ENCODE data around the gene CTNNBIP1. TPM values are rescaled to one million over a fixed set of nuclear protein-coding genes. Genes with fewer than 3 reads are reported as not detected.

The CTNNBIP1 gene
- total RNA-seq, 2 donors from 2014 or later, result 65.0 to 69.5 TPM

DNA sequence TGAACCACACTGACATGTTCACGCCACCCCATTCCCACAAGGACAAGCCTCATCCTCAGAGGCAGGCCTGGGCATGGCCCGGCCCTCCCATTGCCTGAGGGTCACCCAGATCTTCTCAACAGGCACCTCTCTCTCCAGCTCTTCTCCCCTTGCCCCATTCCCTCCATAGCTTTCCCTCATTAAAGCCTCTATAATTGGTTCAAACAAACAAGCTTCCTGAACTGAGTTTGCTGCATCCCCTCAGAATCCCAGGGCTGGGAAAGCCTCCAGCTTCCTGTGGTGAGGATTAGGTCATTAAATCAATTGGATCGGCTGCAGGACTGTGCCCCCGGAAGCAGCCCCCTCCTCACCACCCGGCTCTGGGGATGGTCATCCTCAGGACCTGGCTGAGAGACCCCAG lies 18.9 kb downstream of the CTNNBIP1 start:
- Histone ChIP-seq H3K9me3 (ENCODE audit: control insufficient read depth, low read length) (no peaks in the 10 kb centered on the region), H3K4me1 (ENCODE audit: control insufficient read depth, insufficient read depth, low read length) (peaks cover 11% of the 10 kb centered on the region), H3K36me3 (ENCODE audit: control insufficient read depth, insufficient read depth, low read length) (no peaks in the 10 kb centered on the region), H3K9ac (ENCODE audit: extremely low read depth, low read length, poor library complexity, severe bottlenecking) (no peak overlapping the region), H3K27ac (ENCODE audit: low read depth, low read length) (peak overlapping the region; percentile 55), H3K27me3 (ENCODE audit: control insufficient read depth, insufficient read depth, low read length, poor library complexity, severe bottlenecking) (no peaks in the 10 kb centered on the region), H3K4me3 (ENCODE audit: low read length) (no peak overlapping the region)
- H3K36me3 Mint-ChIP-seq (ENCODE audit: low read depth), result peaks cover 7% of the 10 kb centered on the region
- no peak overlapping the region for H3K4me3 Mint-ChIP-seq
- H3K27me3 Mint-ChIP-seq (ENCODE audit: insufficient read depth), result no peaks in the 10 kb centered on the region
- H3K27ac Mint-ChIP-seq, result no peak overlapping the region
- TF ChIP-seq, protein P1, sequence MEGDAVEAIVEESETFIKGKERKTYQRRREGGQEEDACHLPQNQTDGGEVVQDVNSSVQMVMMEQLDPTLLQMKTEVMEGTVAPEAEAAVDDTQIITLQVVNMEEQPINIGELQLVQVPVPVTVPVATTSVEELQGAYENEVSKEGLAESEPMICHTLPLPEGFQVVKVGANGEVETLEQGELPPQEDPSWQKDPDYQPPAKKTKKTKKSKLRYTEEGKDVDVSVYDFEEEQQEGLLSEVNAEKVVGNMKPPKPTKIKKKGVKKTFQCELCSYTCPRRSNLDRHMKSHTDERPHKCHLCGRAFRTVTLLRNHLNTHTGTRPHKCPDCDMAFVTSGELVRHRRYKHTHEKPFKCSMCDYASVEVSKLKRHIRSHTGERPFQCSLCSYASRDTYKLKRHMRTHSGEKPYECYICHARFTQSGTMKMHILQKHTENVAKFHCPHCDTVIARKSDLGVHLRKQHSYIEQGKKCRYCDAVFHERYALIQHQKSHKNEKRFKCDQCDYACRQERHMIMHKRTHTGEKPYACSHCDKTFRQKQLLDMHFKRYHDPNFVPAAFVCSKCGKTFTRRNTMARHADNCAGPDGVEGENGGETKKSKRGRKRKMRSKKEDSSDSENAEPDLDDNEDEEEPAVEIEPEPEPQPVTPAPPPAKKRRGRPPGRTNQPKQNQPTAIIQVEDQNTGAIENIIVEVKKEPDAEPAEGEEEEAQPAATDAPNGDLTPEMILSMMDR (conservative IDR thresholded peaks at IDR 0.05), result no peak
- no peaks in the 10 kb centered on the region for H3K9me3 Mint-ChIP-seq
- H3K4me1 Mint-ChIP-seq, result peaks cover 41% of the 10 kb centered on the region
- DNase-seq, result no peak
- whole genome bisulfite sequencing, 2 experiments (ENCODE audit: insufficient coverage in 1 of 2, insufficient read length in 1 of 2), result 74 to 79% methylated on average over 5 of the region's 5 CpGs

DNA sequence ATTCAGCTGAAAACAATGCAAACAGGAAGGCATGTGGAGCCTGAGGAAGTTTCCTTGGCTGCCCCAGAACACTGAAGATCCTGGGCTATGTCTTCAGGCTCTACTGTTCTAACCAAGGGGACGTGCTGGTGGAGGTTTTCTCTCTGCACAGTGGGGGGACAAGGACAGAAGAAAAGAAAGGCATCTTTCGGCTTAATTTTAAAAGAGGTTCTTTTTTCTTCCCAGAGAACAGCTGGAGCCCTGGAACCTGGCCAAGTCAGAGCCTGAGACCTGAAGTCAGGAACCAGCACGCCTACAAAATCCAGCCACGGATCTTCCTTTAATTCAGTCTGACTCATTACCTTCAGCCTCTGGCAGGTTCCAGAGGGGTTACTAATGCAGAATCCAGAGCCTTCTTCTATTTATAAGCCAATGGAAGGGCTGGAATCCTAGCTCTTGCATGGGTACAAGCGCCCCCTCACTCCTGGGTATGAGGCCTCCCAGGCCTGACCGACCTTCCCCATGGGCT lies 19.8 kb downstream of the CTNNBIP1 start:
- Mint-ChIP-seq H3K9me3 (no peaks in the 10 kb centered on the region), H3K4me1 (peaks cover 48% of the 10 kb centered on the region), H3K4me3 (no peak overlapping the region), H3K36me3 (ENCODE audit: low read depth) (peaks cover 3% of the 10 kb centered on the region), H3K27ac (peak overlapping the region; percentile 91), H3K27me3 (ENCODE audit: insufficient read depth) (no peaks in the 10 kb centered on the region)
- TF ChIP-seq, protein P1 (conservative IDR thresholded peaks at IDR 0.05), result no peak
- H3K9me3 ChIP-seq (ENCODE audit: control insufficient read depth, low read length), result no peaks in the 10 kb centered on the region
- no peaks in the 10 kb centered on the region for H3K27me3 ChIP-seq (ENCODE audit: control insufficient read depth, insufficient read depth, low read length, poor library complexity, severe bottlenecking)
- peak overlapping the region; percentile 71 for H3K27ac ChIP-seq (ENCODE audit: low read depth, low read length)
- peaks cover 13% of the 10 kb centered on the region for H3K4me1 ChIP-seq (ENCODE audit: control insufficient read depth, insufficient read depth, low read length)
- 75 to 78% methylated on average over 5 to 6 of the region's 6 CpGs for WGBS, 2 experiments (ENCODE audit: insufficient coverage in 1 of 2, insufficient read length in 1 of 2)
- DNase-seq, result no peak
- H3K36me3 ChIP-seq (ENCODE audit: control insufficient read depth, insufficient read depth, low read length), result no peaks in the 10 kb centered on the region
- H3K4me3 ChIP-seq (ENCODE audit: low read length), result no peak overlapping the region
- no peak overlapping the region for H3K9ac ChIP-seq (ENCODE audit: extremely low read depth, low read length, poor library complexity, severe bottlenecking)

DNA sequence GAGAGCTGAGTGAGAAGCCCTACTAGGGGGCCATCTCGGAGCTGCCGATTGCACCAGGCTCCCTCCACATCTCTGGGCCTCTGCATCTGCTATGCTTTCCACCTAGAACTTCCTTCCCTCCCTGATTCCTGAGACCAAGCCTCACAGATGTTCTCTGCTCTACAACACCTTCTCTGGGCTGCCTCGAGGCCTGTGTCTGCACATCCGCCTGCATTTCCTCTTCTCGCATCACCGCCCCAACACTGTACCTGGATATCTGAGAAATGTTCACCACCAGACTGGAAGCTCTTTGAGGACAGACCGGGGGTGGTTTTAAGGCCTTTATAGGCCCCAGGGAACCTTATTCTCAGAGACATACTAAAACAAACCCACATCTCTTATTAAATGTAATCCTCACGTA lies 20.7 kb downstream of the CTNNBIP1 start:
- Mint-ChIP-seq H3K36me3 (ENCODE audit: low read depth) (peaks cover 3% of the 10 kb centered on the region), H3K27ac (peak overlapping the region; percentile 91), H3K4me1 (peaks cover 54% of the 10 kb centered on the region), H3K4me3 (no peak overlapping the region), H3K27me3 (ENCODE audit: insufficient read depth) (no peaks in the 10 kb centered on the region), H3K9me3 (no peaks in the 10 kb centered on the region)
- H3K9ac ChIP-seq (ENCODE audit: extremely low read depth, low read length, poor library complexity, severe bottlenecking), result no peak overlapping the region
- 95 to 98% methylated on average over 6 to 8 of the region's 8 CpGs for WGBS, 2 experiments (ENCODE audit: insufficient coverage in 1 of 2, insufficient read length in 1 of 2)
- H3K27me3 ChIP-seq (ENCODE audit: control insufficient read depth, insufficient read depth, low read length, poor library complexity, severe bottlenecking), result no peaks in the 10 kb centered on the region
- H3K4me1 ChIP-seq (ENCODE audit: control insufficient read depth, insufficient read depth, low read length), result peaks cover 13% of the 10 kb centered on the region
- TF ChIP-seq, protein P1 (conservative IDR thresholded peaks at IDR 0.05), result no peak
- H3K36me3 ChIP-seq (ENCODE audit: control insufficient read depth, insufficient read depth, low read length), result no peaks in the 10 kb centered on the region
- no peak for DNase-seq
- H3K27ac ChIP-seq (ENCODE audit: low read depth, low read length), result no peak overlapping the region
- H3K9me3 ChIP-seq (ENCODE audit: control insufficient read depth, low read length), result no peaks in the 10 kb centered on the region
- H3K4me3 ChIP-seq (ENCODE audit: low read length), result no peak overlapping the region

Measured in endodermal cell (in vitro differentiated cells).